Measurements from ENCODE around the gene ADRA1B.

The ADRA1B gene

GRCh38 chr5:159945359-159945758 lies 29.1 kb downstream of the ADRA1B start:
- no peak for DNase-seq (ENCODE audit: low read depth)

GRCh38 chr5:159947708-159948358 lies 31.6 kb downstream of the ADRA1B start:
- TF ChIP-seq CTCF (IDR thresholded peaks at IDR 0.05; ENCODE audit: control insufficient read depth, insufficient read depth, low read depth, low read length, missing control alignments) = no peak
- peak; percentile 55 for DNase-seq (ENCODE audit: low read depth)
- no peak overlapping the region for H3K4me3 ChIP-seq (ENCODE audit: control insufficient read depth, low read depth, low read length)

More at GRCh38 chr5:159945359-159945758, 29.1 kb downstream of the ADRA1B start:
- no peak overlapping the region for H3K4me3 ChIP-seq (ENCODE audit: control insufficient read depth, low read depth, low read length)
- no peak for TF ChIP-seq CTCF (IDR thresholded peaks at IDR 0.05; ENCODE audit: control insufficient read depth, insufficient read depth, low read depth, low read length, missing control alignments)

- no peak overlapping the region for H3K4me3 ChIP-seq (ENCODE audit: control insufficient read depth, low read depth, low read length)
- TF ChIP-seq CTCF (IDR thresholded peaks at IDR 0.05; ENCODE audit: control insufficient read depth, insufficient read depth, low read depth, low read length, missing control alignments) = peak; percentile 21
- DNase-seq (ENCODE audit: low read depth) = no peak
Observed at GRCh38 chr5:159951387-159951786, 35.1 kb downstream of the ADRA1B start.

- H3K4me3 ChIP-seq (ENCODE audit: control insufficient read depth, low read depth, low read length) = no peak overlapping the region
- DNase-seq (ENCODE audit: low read depth) = no peak
- TF ChIP-seq CTCF (IDR thresholded peaks at IDR 0.05; ENCODE audit: control insufficient read depth, insufficient read depth, low read depth, low read length, missing control alignments) = no peak
Observed at GRCh38 chr5:159951834-159952233, 35.6 kb downstream of the ADRA1B start.

GRCh38 chr5:159953609-159954008 lies 37.3 kb downstream of the ADRA1B start:
- no peak overlapping the region for H3K4me3 ChIP-seq (ENCODE audit: control insufficient read depth, low read depth, low read length)
- TF ChIP-seq CTCF (IDR thresholded peaks at IDR 0.05; ENCODE audit: control insufficient read depth, insufficient read depth, low read depth, low read length, missing control alignments) = no peak
- DNase-seq (ENCODE audit: low read depth) = no peak

GRCh38 chr5:159955056-159955624 lies 38.9 kb downstream of the ADRA1B start:
- no peak overlapping the region for H3K4me3 ChIP-seq (ENCODE audit: control insufficient read depth, low read depth, low read length)
- no peak for DNase-seq (ENCODE audit: low read depth)
- no peak for TF ChIP-seq CTCF (IDR thresholded peaks at IDR 0.05; ENCODE audit: control insufficient read depth, insufficient read depth, low read depth, low read length, missing control alignments)
